ENCODE data around the gene ARL3. TPM values are rescaled to one million over a fixed set of nuclear protein-coding genes. Genes with fewer than 3 reads are reported as not detected.

The ARL3 gene
- total RNA-seq, 4 donors from 2014 or later = 7.9 to 9.8 (median 8.4) TPM

- Histone ChIP-seq H3K27me3 (no peaks in the 10 kb centered on the region), H3K36me3 (no peaks in the 10 kb centered on the region), H3K9me3 (no peaks in the 10 kb centered on the region), H3K4me3 (peak overlapping the region; percentile 76 to 97 (median 88)), H3K4me1 (peaks cover 10 to 26% (median 21%) of the 10 kb centered on the region in 4 donors), H3K27ac (replicated peaks in 1 of 4) (peak overlapping the region; percentile 99 to 100 (median 100))
- TF ChIP-seq CTCF (IDR thresholded peaks at IDR 0.05) (no peak), POLR2A (IDR thresholded peaks at IDR 0.05; ENCODE audit: low read depth) (peak; percentile 87), EP300 (IDR thresholded peaks at IDR 0.05) (no peak), POLR2AphosphoS5 (IDR thresholded peaks at IDR 0.05) (peak; percentile 88 to 95)
- peak; percentile 100 for DNase-seq (ENCODE audit: extremely low spot score)
- WGBS = 0% methylated on average over 13 of the region's 77 CpGs
- intact Hi-C loops (cut with DNase I) = loop anchor here (5.0 kb wide), 1 partner anchor 140 kb away; the partner anchor contains the start of genes ACTR1A and SUFU
Measured at GRCh38 chr10:102641880-102642735, 72.1 kb downstream of the ARL3 start.

GRCh38 chr10:102641402-102641801 lies 72.8 kb downstream of the ARL3 start:
- WGBS = 27% methylated on average over 7 of the region's 7 CpGs
- no peaks in the 10 kb centered on the region for H3K27me3 ChIP-seq
- no peak for DNase-seq (ENCODE audit: extremely low spot score)
- TF ChIP-seq POLR2A (IDR thresholded peaks at IDR 0.05; ENCODE audit: low read depth) (no peak), EP300 (IDR thresholded peaks at IDR 0.05) (no peak), CTCF (IDR thresholded peaks at IDR 0.05) (no peak)
- no peaks in the 10 kb centered on the region for H3K9me3 ChIP-seq
- H3K4me3 ChIP-seq = peak overlapping the region; percentile 76 to 97 (median 88)
- H3K36me3 ChIP-seq = no peaks in the 10 kb centered on the region
- peaks cover 5 to 19% (median 14%) of the 10 kb centered on the region in 4 donors for H3K4me1 ChIP-seq
- intact Hi-C loops (cut with DNase I) = loop anchor here (5.0 kb wide), 1 partner anchor 139 kb away; the partner anchor contains the start of genes ACTR1A and SUFU
- H3K27ac ChIP-seq (replicated peaks in 1 of 4) = peak overlapping the region; percentile 99 to 100 (median 100)

- Histone ChIP-seq H3K9me3 (no peaks in the 10 kb centered on the region), H3K4me3 (no peak overlapping the region), H3K27me3 (no peaks in the 10 kb centered on the region), H3K4me1 (peaks cover 5 to 13% (median 9%) of the 10 kb centered on the region in 4 donors), H3K36me3 (no peaks in the 10 kb centered on the region), H3K27ac (replicated peaks in 1 of 4) (no peak overlapping the region)
- TF ChIP-seq POLR2A (IDR thresholded peaks at IDR 0.05; ENCODE audit: low read depth) (no peak), CTCF (IDR thresholded peaks at IDR 0.05) (no peak), EP300 (IDR thresholded peaks at IDR 0.05) (no peak), POLR2AphosphoS5 (IDR thresholded peaks at IDR 0.05) (no peak)
- no peak for DNase-seq (ENCODE audit: extremely low spot score)
- intact Hi-C loops (cut with DNase I) = no loop called here
- 38% methylated on average over 2 of the region's 2 CpGs for WGBS
Measured at GRCh38 chr10:102639537-102639936, 74.7 kb downstream of the ARL3 start.

- Histone ChIP-seq H3K4me1 (peaks cover 23 to 44% (median 33%) of the 10 kb centered on the region in 4 donors), H3K27me3 (no peaks in the 10 kb centered on the region), H3K36me3 (peaks cover 0 to 12% (median 7%) of the 10 kb centered on the region in 4 donors), H3K27ac (replicated peaks in 1 of 4) (no peak overlapping the region), H3K4me3 (no peak overlapping the region), H3K9me3 (no peaks in the 10 kb centered on the region)
- no peak for DNase-seq (ENCODE audit: extremely low spot score)
- TF ChIP-seq EP300 (IDR thresholded peaks at IDR 0.05) (no peak), POLR2AphosphoS5 (IDR thresholded peaks at IDR 0.05) (no peak), CTCF (IDR thresholded peaks at IDR 0.05) (no peak), POLR2A (IDR thresholded peaks at IDR 0.05; ENCODE audit: low read depth) (no peak)
- intact Hi-C loops (cut with DNase I) = no loop called here
- WGBS = 62% methylated on average over 4 of the region's 4 CpGs
Measured at GRCh38 chr10:102635377-102635776, 78.8 kb downstream of the ARL3 start.

All from esophagus muscularis mucosa (tissue), 4 donors.